ENCODE data around the gene LRRC37B. TPM values are rescaled to one million over a fixed set of nuclear protein-coding genes. Genes with fewer than 3 reads are reported as not detected.
A peak's percentile ranks its signal among the peaks of the same experiment; 100 is the strongest.
"Not testable (repeated sequence)": the region's sequence is repeated elsewhere in the genome, so short reads cannot be mapped to it uniquely, and the experiment has no call there.

Gene LRRC37B
- total RNA-seq, 1 donor from 2014 or later: 4.4 TPM

DNA sequence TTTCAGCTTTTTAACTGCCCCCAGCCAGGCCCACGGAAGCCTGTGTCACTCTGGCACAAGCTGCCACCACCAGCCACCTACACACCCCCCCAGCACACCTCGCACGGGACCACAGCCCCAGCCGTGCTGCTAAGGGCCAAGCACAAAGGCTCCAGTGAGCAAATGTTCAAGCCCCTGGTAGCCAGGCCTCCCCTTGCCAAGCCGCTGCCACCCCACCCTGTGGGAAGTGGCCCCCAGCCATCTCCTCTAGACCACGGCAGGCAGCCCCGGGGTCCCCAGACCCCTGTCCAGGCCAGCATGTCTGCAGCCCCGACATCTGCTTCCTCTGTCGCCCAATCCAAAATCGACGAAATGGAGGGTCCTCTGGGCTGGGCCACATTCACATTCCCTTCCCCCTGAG lies 35.1 kb downstream of the LRRC37B start:
- peak; percentile 27 for ATAC-seq

DNA sequence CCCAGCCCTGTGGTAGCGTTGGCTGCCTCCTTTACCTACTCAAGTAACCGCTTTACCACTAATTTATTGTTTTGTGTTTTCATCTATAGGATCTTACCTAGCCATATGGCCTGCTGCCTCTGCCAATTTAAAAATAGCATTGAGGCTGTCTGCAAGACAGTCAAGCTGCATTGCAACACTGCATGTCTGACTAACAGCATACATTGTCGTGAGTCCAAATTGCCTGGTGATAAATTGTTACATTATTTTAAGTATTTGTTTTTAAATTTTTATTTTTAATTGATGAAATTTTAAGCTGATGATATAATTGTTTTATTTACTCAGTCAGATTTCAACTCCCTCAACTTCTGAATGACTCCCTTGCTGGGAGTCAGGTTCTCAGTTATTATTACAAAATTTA lies 38.4 kb downstream of the LRRC37B start:
- ATAC-seq: not testable (repeated sequence)

DNA sequence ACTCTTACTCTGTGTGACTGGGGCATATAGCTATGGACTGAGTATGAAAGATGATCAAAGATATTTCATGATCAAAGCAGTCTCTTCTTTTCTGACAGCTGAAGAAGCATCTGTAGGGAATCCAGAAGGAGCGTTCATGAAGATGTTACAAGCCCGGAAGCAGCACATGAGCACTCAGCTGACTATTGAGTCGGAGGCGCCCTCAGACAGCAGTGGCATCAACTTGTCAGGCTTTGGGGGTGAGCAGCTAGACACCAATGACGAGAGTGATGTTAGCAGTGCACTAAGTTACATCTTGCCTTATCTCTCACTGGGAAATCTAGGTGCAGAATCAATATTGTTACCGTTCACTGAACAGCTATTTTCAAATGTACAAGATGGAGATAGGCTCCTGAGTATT lies 40.5 kb downstream of the LRRC37B start:
- not testable (repeated sequence) for ATAC-seq

DNA sequence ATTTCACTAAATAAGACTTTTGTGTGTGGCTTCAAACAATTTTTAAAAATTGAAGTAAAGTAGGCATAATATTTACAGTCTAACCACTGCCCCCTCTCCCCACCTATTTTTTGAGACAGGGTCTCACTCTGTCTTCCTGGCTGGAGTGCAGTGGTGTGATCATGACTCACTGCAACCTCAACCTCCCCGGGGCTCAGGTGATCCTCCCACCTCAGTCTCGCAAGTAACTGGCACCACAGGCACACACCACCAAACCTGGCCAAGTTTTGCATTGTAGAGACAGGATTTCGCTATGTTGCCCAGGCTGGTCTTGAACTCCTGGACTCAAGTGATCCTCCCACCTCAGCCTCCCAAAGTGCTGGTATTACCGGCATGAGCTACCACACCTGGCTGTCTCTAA lies 47.8 kb downstream of the LRRC37B start:
- not testable (repeated sequence) for ATAC-seq

DNA sequence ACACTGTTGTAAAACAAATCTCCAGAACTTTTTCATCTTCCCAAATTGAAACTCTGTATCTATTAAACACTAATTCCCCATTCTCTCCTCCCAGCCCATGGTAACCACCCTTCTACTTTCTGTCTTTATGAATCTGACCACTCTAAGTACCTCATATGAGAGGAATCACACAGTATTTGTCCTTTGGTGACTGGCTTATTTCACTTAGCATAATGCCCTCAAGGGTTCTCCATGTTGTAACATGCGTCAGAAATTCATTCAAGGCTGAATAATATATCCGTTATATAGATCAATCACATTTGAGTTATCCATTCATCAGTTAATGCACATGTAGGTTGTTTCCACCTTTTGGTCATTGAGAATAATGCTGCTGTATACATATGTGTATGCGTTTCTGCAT lies 48.2 kb downstream of the LRRC37B start:
- ATAC-seq: not testable (repeated sequence)

DNA sequence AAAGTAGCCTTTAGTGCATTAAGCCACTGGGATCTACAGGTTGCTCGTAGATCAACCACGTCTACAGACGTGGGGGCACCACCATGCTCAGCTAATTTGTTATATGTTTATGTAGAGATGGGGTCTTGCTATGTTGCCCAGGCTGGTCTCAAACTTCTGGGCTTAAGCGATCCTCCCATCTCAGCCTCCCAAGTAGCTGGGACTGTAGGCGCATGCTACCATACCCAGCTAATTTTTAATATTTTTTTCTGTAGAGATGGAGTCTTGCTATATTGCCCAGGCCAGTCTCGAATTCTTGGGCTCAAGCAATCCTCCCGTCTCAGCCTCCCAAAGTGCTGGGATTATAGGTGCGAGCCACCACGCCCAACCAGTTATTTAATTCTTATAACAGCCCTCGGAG lies 49.3 kb downstream of the LRRC37B start:
- ATAC-seq: not testable (repeated sequence)

DNA sequence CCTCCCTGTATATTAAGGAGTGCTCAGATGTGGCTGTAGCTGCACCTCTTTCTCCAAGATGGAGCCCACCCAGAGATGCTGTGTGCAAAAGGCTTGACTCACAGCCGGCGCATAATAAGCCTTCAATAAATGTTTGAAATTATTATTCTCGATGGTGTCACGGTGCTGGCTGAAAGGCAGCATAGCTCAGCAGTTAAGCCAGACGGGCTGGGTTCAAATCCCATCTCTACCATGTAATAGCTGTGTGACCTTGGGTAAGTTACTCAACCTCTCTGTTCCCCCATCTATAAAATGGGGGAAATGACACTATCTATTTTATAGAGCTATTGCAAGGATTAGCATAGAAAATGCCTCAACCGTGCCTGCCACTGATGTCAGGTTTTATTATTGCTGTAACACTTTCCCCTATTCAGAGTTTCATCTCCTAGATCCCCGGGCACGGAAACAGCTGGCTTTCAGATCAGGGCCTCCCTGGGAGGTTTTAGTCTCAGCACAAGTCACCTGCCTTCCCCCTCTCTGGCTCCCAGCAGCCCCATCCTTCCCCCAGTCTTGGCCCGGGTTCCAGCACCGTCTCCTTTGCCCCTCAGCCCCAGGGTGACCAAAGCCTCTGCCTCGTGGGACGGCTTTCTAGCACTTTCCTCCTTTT lies 50.4 kb downstream of the LRRC37B start:
- not testable (repeated sequence) for ATAC-seq

DNA sequence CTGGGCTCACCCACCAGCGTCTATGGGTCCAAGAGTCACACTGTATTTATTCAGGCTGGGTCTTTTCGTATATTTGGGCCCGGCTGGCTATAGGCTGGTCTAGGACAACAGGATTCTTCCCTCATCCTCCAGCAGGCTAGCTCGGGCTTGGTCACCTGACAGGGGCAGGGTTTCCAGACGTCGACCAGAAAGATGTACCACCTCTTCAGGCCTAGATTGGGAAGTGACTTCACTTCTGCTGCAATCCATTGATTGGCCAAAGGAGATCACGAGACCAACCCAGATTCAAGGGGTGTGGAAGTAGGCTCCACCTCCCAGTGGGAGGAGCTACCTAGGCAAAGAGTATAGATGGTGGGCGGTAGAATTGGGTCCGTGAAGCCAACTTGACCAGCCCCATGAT lies 53.5 kb downstream of the LRRC37B start:
- ATAC-seq: peak; percentile 42

DNA sequence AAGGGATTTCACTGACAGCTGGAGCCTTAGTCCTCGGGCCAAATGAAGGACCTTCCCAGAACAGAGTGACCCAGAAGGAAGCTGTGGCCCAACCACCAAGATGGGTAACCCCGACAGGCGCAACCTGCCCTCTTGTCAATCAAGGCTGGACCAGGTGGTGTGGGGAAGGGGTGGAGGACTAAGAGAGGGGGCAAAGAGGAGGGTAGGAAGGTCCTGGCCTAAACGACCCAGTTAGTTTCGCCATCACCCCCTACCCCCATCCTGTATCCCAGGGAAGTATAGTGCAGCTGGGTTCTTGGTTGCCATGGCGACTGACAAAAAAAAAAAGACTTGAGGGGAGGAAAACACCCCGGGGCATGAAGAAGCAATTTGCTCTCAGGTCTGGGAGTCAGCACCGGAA lies 54.7 kb downstream of the LRRC37B start:
- not testable (repeated sequence) for ATAC-seq

DNA sequence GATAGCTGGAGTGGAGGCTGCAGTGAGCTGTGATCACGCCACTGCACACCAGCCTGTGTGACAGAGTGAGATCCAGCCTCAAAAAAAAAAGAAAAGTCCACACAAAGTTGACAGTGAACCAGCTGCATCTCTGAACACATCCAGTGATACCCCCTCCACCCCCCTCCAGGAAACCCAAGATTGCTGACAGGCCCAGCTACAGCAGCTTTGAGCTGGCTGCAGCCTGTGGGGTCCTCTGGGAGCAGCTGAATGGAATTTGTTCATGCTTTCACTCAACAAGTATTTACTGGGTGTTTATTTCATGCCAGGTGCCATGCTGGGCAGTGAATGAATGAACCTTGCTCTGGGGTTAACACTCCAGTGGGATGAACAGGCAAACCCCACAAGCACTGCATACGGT lies 56.9 kb downstream of the LRRC37B start:
- ATAC-seq: not testable (repeated sequence)

DNA sequence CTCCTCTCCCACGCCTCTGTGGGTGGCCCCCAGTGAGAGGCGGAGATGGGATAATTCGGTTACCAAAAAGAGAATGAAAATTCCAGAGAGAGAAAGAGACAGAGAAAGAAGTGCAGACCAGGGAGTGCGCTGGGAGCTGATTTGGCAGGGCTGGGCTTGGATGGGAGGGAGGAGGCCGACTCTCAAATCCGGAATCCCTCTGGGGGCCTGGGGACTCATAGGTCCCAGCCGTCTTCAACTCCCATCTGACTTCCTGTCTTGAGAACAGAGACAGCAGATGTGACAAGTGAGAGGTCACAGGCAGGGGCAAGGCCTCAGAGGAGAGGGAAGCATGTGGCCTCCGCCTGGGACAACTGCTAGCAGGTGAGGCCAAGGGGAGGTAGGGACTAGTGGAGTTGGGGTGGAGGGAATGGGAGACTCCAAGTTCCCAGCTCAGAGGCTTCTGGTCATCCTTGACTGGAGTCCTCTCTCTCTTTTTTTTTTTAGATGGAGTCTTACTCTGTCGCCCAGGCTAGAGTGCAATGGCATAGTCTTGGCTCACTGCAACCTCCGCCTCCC lies 59.0 kb downstream of the LRRC37B start:
- peak; percentile 11 for ATAC-seq

DNA sequence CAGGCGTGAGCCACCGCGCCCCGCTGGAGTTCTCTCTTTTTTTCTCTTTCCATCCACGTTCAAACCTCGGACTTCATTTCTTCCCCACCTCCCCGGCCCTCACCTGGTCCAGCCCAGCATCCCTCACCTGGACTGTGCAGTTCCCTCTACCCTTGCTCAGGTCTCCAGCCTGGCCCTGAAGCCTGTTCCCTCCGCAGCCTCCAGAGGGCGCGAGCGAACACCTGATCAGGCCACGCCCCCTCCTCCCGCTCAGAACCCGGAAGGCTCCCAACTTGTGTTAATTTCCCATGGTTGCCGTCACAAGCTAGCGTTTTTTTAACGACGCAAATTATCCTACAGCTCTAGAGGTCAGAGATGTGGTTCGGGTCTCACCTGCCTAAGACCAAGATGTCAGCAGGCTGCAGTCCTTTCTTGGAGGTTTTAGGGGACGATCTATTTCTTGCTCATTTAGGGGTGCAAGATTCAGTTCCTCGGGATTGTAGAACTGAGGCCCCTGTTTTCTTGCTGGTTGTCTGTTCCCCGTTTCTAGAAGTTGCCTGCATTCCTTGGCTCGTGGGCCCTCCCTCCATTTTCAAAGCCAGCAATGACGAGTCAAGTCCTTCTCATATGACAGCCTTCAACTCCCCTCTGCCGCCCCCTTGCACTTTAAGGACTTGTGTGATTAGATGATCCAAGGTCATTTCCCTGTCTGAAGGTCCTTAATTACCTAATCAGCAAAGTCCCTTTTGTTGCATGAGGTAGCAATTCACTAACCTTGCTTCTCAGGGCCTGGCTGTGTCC lies 59.9 kb downstream of the LRRC37B start:
- peak; percentile 93 for ATAC-seq

DNA sequence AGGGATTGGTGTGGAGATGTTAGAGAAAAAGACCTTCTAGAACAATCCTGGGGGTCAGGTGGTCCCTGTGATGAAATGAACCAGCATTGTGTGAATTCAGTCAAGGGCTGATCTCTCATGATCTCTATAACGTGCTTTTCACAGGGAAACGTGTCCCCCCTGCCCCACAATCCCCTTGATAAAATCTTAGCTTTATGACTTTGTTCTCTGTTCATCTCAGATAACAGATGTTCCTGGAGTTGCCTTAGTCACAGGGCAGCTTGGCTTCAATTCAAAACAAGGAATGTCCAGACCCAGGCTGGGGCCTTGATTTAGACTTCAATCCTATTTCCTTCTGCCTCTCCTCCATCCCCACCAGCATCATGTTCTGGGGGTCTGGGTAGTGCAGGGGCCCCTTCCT lies 61.9 kb downstream of the LRRC37B start:
- not testable (repeated sequence) for ATAC-seq

DNA sequence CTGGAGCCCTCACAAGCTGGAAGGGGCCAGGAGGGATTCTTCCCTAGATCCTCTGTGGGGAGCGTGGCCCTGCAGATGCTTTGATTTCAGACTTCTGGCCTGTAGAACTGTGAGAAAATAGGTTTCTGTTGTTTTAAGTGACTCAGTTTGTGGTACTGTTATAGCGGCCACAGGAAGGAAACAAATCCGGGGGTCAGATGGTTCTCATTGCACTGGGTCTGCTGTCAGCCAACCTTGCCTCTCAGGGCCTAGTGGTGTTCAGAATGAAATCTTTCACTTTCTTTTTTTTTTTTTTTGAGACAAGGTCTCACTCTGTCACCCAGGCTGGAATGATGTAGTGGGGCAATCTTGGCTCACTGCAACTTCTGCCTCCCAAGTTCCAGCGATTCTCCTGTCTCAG lies 64.8 kb downstream of the LRRC37B start:
- not testable (repeated sequence) for ATAC-seq

DNA sequence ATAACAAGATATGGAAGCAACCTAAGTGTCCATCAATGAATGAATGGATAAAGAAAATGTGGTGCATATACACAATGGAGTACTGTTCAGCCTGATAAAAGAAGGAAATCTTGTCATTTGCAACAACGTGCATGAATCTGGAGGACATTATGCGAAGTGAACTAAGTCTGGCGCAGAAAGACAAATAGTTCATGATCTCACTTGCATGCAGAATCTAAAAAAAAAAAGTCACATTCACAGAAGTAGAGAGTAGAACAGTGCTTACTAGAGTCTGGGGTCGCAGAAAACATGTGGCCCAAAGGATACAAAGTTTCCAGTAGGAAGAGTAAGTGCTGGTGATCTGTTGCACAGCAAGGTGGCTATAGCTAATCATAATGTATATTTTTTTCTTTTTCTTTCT lies 65.9 kb downstream of the LRRC37B start:
- ATAC-seq: not testable (repeated sequence)

DNA sequence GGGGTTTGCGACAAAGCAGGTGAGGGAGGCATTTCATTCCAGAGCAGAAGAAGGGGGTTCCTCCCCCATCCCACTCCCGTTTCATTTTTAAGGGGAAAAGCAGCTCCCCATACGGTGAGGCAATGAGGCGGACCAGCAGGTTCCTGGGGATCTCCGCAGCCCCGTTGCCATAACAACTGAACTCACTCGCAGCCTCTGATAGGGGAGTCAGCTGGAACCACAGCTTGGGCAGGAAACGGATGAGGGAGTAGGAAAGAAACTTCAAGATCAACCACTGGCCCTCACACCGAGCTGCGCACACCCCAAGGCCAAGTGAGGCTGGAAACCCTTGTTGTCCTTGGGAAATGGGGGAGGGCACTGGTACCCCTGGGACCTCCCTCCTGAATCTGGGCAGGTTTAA lies 72.6 kb downstream of the LRRC37B start:
- peak; percentile 44 for ATAC-seq

DNA sequence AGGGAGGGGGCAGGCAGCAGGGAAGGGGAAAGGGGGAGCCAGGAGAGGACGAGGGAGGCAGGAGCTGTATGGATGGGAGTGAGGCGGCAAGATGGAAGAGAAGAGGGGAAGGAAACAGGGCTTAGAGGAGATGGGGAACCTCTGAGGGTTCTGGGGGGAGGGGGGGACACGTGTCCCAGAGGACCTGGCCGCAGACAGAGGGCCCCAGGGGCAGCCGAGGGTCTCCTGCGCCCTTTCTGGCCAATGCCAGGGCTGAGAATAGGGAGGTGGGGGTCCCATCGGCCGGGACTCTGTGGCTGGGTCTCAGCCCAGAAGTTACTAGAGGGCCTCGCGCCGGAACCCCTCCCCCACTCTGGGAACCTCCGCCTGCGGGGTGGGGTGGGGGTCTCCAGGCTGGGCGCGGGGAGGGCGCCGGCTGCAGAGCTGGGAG lies 76.4 kb downstream of the LRRC37B start:
- peak; percentile 32 for ATAC-seq

DNA sequence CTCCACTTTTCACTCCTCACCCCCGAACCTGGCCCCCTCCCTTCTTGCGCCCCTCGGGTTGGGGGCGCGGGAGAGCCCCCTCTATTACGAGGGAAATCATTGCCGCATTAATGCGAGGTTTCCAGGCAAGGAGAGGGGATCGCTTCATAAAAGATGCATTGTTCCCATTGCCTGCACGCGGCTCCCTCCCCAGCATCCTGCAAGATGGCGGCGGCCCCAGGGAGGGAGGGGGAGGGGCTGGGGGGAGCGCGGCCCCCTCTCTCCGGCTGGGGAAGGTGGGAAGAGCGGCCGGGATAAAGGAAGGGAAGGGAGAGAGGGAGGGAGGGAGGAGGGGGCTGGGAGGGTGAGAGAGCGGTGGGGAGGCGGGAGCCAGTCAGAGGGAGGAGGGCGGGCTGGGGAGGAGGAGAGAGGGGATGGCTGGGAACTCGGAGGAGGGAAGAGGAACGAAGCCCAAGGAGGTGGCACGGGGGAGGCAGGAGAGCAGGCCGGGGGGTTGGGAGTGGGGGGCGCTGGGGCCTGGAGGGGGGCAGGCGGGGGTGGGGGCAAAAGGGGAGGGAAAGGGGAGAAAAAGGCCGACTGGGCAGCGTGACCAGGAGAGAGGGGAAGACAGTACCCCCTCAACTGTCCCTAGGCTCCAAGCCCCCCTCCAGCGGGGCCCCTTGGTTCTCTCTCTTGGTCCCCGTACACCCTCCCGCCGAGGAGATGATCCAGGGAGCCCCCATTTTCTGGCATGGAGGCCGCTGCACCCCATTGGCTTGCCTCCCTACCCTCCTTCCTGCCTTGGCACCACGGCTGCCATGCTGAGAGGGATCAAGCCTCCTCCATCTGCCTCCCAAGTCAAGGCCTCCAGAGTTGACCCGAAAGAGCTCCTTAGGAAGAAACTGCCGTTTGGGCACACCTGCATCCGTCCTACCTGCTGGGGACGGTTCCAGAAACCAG lies 77.1 kb downstream of the LRRC37B start:
- ATAC-seq: peak; percentile 60

DNA sequence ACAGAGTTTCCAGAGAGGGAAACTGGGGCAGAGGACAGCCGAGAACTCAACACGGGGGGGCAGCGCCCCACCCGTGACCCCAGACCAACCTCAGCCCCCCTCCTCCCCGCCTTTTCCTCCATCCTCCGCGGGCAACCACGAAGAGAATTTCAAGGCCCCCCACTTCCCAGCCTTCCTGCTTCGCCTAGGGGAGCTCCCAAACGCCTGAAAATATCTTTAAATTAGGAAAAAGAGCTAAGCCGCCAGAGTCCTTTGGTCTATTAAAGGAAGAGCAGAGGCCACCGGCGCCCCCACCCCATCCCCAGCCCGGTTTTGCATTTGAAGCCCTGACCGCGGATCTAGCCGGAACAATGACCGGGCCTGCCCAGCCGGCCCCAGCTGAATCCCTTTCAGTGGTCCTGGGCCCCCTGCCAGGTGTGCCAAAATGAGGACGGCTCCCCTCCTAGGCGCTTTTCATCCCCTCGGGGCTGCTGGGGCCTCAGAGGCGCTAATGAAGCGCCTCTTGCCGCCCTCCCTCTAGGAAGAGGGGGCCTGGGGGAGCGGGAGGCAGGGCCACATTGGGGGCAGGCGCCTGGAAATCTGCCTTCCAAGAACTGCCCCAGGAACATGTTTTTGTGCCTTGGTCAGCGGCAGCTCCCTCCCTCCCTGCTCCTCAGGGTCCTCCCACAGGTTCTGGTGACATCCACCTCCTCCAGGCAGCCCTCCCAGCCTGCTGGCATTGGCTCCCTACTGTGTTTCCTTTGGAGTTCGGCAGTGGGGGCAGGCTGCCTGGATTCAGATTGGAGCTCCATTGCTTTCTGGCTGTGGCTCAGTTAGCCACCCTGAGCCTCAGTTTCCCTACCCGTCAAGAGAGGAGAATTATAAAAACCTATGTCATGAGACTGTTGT lies 78.0 kb downstream of the LRRC37B start:
- not testable (repeated sequence) for ATAC-seq

DNA sequence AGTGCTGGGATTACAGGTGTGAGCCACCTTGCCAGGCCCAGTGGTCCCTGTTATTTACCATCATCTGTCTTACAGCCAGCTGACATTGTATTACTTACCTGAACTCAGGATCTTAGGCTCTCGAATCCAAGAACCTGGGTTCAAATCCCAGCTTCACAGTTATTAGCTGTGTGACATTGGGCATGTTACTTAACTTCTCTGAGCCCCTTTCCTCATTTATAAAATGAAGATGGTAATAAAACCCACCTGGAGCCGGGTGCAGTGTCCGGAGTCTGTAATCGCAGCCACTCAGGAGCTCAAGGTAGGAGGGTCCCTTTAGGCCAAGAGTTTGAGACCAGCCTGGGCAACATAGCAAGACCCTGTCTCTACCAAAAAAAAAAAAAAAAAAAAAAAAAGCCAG lies 79.7 kb downstream of the LRRC37B start:
- not testable (repeated sequence) for ATAC-seq

DNA sequence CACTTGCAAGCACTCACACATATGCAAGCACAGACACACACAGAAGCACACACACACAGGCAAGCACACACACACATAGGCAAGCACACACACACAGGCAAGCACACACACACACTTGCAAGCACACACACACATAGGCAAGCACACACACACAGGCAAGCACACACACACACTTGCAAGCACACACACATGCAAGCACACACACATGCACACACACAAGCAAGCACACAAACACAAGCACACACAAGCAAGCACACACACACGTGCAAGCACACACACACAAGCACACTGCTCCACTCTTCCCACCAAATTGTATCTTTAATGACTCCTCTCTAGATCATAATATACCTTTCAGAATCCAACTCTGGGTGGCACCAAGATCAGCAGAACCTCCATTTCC lies 84.9 kb downstream of the LRRC37B start:
- not testable (repeated sequence) for ATAC-seq

DNA sequence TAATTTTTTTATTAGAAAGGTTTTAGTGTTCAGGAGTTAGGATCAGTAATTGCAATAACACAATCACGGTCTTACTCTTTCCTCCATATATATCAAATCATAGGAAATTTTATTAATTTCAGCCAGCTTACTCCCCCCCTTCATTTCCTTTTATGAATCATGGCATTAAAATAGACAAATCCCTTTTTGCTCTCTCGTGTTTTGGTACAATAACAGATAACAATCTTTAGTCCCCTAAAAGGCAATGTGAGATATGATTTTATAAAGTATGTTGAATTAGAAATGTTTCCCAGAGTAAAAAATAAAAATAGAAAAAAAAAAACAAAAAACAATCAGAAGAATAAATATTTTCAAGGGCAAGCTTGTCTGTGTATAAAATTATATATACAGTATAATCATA lies 92.5 kb downstream of the LRRC37B start:
- no peak for ATAC-seq
